Glomerular endothelial cell (primary cell): ENCODE results near the gene ACTR2. TPM values are rescaled to one million over a fixed set of nuclear protein-coding genes. Genes with fewer than 3 reads are reported as not detected.
"Not testable (repeated sequence)": the region's sequence is repeated elsewhere in the genome, so short reads cannot be mapped to it uniquely, and the experiment has no call there.

Source experiments
- DNase-seq: peaks from one replicate; pipeline ENCODE4 v3.0.0-alpha.2; 2011; ENCODE audit warnings: low read depth, low spot score; ENCODE audit errors: extremely low read depth
- total RNA-seq: library from RNA; depleted of rRNA; stranded (reverse); fragments of >200 nt; gene quantifications from 2 replicates; pipeline ENCODE4 v1.2.3, GENCODE V29; 2015

ACTR2 gene
- 161 and 190 TPM in 2 replicates for total RNA-seq

DNA sequence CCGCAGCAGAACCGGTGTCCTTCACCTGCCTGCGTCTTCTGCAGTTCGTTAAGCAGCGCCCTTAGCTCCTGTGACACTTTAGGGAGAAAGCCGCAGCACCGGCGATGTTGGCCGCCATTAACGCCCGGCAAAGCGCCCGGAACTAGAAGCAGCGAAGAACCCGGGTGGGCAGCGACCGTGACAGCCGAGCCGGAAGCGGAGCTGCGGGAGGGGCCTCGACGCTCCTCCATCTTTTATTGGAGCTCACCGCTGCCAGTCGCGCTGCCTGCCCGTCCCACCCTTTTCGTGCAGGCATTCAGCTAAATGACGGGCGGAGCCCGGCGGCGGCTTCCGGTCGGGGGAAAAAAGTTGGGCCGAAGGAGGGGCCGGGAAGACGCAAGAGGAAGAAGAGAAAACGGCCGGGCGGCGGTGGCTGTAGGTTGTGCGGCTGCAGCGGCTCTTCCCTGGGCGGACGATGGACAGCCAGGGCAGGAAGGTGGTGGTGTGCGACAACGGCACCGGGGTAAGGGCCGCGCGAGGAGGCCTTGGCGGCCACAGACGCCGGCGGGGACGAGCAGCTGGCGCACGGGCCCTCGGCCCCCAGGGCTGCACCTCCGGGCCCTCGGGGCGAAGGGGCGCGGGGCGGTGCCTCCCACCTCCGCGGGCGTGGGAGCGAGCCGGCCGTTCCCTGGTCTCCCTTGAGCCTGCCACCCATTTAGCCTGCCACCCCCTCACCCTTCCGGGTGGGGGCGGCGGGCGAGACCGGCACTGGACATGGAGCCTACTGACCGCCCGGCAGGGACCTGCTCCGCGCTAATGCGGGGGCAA lies at the start of gene ACTR2:
Gene ACTR2, plus strand, starts transcription at position 376 of the 807 bp plus-strand sequence. Its CDS starts 79 bp downstream, at position 455.
- DNase-seq, result peak; percentile 44

DNA sequence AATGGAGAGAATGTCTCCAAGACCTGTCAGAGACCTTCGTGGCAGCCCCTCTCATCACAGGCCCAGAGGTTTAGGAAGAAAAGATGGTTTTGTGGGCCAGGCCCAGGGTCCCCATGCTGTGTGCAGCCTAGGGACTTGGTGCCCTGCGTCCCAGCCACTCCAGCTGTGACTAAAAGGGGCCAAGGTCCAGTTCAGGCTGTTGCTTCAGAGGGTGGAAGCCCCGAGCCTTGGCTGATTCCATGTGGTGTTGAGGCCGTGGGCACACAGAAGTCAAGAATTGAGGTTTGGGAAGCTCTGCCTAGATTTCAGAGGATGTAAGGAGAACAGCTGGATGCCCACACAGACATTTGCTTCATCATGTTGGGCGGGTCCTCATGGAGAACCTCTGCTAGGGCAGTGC lies 45.1 kb upstream of the ACTR2 start:
- DNase-seq, result no peak

DNA sequence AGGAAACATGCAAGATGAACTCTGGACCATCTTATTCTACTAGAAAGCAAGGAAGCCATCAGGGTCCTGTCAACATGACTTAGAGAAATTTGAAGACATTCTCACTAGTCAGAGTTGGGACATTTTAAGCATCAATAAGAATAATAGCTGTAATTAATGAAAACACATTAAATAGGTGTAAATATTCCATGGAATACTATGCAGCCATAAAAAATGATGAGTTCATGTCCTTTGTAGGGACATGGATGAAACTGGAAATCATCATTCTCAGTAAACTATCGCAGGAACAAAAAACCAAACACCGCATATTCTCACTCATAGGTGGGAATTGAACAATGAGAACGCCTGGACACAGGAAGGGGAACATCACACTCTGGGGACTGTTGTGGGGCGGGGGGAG lies 44.2 kb upstream of the ACTR2 start:
- DNase-seq, result not testable (repeated sequence)

DNA sequence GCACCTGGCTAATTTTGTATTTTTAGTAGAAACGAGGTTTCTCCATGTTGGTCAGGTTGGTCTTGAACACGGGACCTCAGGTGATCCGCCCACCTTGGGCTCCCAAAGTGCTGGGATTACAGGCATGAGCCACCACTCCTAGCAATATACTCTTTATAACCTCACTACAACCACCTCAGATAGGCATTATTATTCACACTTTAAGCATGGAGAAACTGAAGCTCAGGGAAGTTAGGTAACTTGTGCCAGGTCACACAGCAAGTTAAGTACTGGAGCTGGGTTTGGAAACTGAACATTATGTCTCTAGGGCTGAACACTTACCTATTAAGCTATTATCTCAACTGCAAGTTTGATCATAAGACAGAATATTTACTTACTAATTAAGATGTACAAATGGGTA lies 42.6 kb upstream of the ACTR2 start:
- no peak for DNase-seq

DNA sequence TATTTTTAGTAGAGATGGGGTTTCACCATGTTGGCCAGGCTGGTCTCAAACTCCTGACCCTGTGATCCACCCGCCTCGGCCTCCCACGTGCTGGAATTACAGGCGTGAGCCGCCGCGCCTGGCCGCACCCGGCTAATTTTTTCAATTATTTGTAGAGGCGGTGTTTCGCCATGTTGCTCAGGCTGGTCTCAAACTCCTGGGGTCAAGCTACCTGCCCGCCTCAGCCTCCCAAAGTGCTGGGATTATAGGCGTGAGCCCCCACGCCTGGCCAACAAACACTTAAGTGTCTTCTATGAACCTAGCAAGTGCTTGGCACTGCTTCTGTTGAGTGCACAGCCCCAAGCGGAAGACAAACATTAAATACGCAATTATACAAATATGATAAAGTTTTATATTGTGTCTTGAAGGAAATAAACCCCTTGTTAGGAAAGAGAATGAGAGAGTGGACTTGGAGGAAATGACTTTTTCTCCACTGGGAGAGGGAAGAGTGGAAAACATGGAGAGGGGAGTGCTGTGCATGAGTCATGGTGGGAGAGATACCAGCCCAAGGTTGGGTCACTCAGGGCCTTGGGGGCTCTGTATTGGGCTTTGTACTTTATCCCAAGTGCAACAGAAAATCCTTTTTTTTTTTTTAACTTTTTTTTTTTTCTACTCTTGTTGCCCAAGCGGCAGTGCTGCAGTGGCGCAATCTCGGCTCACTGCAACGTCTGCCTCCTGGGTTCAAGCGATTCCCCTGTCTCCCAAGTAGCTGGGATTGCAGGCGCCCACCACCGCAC lies 41.4 kb upstream of the ACTR2 start:
- peak; percentile 37 for DNase-seq

DNA sequence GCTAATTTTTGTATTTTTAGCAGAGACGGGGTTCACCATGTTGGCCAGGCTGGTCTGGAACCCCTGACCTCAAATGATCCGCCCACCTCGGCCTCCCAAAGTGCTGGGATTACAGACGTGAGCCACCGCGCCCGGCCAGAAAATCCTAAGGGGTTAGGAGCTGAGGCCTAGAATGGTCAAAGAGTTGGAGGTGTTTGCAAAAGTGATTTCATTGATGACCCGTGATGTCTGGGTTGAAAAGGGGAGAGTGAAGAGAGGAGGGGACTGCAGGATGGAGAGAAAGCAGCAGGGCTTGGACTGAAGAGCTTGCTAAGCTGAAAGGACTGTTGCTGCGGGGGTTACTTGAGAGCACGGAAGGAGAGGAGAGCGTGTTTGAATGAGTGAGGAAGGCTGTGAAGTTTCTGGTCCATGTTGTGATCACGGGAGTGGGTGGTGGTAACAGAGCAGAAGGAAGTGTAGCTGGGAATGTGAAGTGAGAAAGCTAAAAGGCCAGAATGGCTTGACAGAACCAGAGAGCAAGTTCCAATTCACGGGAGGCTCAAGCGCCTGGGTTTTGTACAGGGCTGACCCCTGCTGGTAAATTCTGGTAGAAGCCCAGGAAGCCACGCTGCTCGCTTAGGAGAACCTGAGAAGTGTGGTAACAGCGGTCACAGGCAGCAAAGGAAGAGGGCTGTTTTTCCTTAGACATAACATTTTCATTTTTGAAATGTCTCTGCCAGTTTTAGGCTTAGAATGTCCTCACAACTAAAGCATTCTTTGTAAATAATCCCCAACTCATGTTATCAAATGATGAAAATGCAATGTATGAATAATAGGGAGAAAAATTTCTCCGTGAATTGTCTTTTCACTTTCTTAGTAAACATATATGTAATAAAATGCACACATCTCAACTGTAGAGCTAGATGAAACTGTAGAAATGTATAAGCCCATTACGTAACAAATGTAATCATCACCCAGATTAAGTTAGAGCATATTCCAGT lies 40.5 kb upstream of the ACTR2 start:
- peak; percentile 60 for DNase-seq

DNA sequence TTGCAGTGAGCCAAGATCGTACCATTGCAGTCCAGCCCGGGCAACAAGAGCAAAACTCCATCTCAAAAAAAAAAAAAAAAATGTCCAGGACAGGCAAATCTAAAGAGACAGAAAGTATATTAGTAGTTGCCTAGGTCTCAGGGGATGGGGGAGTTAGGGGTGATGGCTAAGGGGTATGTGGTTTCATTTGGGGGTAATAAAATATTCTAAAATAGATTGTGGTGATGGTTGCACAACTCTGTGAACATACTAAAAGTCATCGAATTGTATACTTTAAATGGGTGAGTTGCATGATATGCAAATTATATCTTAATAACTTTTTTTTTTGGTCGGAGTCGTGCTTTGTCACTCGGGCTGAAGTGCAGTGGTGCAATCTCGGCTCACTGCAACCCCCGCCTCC lies 34.2 kb upstream of the ACTR2 start:
- no peak for DNase-seq

DNA sequence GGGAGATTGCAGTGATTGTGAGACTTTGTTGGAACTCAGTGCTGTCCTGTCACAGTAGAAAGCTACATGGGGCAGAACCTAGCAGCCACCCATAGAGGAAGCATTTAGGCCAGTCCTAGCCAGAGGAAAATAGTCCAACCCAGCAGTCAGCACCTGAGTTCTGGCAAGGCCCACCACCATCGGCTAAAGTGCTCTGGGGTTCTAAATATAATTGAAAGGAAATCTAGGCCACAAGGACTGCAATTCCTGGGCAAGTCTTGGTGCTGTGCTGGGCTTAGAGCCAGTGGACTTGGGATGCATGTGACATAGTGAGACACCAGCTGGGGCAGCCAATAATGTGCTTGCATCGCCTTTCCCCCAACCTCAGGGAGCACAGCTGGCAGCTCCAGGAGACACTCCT lies 28.9 kb upstream of the ACTR2 start:
- no peak for DNase-seq

DNA sequence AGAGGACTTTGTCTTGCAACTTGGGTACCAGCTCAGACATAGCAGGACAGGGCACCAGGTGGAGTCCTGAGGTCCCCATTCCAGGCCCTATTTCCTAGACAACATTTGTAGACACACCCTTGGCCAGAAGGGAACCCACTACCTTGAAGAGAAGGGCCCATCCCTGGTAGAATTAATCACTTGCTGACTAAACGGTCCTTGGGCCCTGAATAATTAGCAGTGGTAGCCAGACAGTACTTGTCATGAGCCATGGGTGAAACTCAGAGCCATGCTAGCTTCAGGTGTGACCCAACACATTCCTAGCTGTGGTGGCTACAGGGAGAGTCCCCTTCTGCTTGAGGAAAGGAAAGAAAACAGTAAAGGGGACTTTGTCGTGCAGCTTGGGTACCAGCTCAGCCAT lies 28.5 kb upstream of the ACTR2 start:
- no peak for DNase-seq

DNA sequence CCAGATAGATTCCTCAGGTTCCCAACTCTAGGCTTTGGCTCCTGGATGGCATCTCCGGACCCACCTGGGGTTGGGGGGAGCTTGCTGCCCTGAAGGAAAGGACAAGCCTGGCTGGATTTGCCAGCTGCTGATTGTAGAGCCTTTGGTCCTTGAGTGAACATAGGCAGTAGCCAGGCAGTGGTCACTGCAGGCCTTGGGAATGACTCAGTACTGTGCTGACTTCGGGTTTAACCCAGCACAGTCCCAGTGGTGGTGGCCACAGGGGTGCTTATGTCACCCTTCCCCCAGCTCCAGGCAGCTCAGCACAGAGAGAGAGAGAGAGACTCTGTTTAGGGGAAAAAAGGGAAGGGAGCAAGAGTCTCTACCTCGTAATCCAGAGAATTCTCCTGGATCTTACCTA lies 27.7 kb upstream of the ACTR2 start:
- no peak for DNase-seq

DNA sequence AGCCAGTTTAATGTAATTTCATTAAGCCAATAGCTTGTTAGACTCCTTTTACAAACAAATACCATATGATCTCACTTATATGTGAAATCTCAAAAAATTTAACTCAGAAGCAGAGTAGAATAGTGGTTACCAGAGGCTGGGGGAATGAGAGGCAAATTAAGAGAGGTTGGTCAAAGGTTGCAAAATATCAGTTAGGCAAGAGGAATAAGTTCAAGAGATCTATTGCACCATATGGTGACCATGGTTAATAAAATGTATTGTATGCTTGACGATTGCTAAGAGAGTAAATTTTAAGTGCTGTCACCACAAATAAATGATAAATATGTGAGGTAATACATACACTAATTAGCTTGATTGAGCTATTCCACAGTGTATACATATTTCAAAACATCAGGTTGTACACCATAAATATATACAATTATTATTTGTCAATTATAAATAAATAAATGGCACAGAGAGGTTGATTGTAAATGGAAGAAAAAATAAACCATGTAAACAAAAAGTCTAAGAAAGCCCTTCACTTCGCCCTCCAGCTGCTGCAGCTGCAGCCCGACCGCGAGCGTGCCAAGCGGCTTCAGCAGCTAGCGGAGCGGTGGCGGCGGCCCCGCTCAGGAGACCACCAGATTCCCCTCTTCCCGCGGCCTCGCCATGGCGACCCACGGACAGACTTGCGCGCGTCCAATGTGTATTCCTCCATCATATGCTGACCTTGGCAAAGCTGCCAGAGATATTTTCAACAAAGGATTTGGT lies 23.0 kb upstream of the ACTR2 start:
- no peak for DNase-seq

DNA sequence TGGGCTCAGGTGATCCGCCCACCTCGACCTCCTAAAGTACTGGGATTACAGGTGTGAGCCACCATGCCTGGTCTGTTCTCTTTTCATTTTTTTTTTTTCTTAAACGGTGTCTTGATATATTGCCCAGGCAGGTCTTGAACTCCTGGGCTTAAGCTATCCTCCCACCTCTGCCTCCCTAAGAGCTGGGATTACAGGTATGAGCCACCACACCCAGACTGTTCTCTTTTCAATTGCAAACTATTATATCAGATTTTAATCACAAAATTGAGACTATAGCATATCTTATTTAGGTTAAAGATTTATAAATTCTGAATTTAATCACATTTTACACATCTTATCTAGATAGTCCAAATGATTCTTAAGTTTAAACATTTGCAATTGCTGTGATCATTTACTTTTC lies 15.5 kb upstream of the ACTR2 start:
- no peak for DNase-seq

DNA sequence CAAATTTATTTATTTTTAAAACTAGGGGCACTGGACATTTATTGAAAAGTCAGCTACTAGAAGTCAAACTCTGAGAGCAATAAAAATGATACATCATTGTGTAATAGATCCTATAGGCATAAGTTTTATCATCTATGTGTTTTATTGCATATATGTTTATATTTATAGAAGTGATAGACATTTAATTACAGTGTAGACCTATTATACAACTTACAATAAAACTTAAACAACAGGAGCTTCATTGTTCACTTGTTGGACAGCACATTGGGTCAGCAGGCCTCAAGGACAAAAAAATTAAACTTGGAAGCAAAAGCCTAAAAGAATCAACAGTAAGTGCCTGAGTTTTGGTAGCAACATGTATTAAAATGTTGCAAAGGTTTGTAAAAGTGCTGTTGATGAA lies 15.0 kb upstream of the ACTR2 start:
- no peak for DNase-seq

DNA sequence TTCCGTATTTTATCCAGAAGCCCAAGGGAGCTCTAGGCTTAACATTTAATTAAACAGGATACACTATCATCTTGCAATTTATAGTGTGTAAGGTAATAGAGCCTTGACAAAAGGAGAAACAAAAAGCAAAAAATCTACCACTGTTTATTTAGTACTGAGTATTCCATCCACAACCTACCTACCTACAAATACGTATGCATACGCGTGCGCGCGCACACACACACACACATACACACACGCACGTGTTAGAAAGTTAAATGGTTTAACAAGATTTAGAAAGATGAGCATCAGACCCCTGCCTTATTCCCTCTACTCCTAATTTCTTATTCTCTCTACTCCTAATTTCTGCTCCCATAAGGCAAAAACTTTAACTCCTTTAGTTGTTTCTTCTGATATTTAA lies 14.6 kb upstream of the ACTR2 start:
- no peak for DNase-seq

DNA sequence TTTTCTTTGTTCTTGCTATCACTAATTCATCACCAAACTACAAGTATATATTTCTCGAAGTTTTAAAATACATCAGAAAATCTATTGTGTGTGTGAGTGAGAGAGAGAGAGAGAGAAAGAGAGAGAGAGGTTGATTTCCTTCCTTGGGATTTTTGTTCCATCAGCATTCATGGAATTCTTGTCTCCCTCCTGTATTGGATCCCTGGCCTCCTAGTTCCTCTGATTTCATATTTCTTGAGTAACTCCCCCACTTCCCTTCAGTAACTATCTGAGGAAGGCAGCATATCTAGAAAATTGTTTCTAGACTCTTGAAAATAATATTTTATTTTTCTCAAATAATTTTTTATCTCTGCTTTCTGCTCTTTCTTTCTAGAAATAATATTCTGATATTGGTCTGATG lies 13.3 kb upstream of the ACTR2 start:
- DNase-seq, result no peak

DNA sequence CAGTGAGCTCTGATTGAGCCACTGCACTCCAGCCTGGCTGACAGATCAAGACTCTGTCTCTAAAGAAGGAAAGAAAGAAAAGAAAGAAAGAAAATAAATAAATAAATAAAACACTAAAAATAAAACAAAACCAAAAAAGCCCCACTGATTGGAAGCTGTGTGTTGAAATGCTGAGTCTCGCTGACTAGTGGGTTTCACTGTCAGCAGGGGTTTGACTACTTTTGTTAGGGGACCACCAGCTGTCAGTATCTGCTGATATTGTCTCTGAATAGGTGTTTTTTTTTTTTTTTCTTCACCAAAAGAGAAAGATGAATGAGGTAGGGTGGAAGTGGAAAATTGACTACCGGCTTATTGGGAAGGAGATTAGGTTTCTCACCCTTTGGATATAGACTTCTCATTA lies 12.8 kb upstream of the ACTR2 start:
- no peak for DNase-seq

DNA sequence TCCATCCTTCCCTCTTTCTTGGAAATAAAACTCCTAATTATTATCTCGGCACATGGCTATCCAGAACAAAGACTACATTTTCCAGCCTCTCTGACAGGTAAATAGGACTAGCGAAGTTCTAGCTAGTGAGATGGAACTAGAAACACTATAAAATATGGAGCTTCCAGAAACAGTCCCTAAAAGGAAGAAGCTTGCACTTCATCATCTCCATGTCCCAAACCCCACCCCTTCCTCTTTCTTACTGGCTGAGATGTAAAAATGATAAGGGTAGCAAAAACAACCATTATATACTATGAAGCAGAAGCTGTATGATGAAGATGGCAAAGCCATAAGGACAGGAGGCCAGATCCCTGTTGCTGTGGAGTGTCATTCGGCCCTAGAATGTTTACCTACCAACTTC lies 11.7 kb upstream of the ACTR2 start:
- no peak for DNase-seq

DNA sequence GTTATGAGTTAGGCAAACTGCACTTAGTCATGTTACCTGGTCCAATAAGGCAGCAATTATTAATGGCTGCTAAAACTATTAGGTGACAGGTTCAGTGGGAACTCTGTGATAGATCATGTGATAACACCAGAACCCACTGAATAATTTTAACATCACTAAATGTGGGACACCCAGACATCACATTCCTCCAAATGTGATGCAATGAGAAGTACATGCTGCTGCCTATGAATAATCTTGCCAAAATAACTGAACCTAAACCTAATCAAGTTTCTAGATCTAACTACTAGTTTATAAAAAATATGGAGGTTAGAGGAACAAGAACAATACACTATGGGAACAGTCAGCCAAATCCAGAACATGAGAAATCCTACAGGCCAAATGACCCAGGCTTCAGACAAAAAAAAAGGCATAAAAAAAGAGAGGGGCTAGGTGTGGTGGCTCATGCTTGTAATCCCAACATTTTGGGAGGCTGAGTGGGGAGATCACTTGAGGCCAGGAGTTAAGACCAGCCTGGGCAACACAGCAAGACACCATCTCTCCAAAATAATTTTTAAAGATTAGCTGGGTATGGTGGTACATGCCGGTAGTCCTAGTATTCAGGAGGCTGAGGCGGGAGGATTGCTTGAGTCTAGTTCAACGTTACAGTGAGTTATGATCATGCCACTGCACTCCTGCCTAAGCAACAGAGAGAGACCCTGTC lies 7.0 kb upstream of the ACTR2 start:
- no peak for DNase-seq

DNA sequence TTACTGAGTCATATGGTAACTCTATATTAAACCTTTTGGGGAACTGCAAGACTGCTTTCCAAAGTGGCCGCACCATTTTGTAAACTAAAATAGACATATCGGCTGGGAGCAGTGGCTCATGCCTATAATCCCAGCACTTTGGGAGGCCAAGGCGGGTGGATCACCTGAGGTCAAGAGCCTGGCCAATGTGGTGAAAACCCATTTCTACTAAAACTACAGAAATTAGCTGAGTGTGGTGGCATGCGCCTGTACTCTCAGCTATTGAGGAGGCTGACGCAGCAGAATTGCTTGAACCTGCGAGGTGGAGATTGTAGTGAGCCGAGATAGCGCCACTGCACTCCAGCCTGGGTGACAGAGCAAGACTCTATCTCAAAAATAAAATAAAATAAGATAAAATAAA lies 6.4 kb upstream of the ACTR2 start:
- not testable (repeated sequence) for DNase-seq

DNA sequence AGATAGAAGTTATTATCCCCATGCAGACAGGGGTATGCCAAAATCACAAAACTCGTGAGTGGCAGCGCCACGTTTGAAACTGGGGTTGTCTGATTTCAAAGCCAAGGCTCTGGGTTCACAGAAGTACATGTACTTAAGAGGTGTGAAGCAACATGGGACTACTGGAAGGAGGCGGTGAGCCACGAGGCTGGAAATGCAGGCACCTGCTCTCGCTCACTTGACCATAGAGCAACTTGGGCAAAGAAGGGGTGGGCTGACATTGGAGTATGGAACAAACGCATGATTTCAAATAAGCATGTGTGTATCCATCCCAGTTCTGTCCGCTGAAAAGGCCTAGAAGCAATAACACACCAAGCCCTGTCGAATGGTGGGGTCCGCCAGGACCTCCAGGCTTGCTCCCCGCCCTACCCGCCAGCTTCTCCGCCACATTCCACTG lies 593 bp upstream of the ACTR2 start:
- DNase-seq, result no peak
